Activated naive CD8-positive, alpha-beta T cell (primary cell): ENCODE results near the gene CASP10.

Source experiments
- H3K27ac Mint-ChIP-seq: one replicate; pipeline ENCODE4 v1.8.0; 2021; ENCODE audit warnings: mixed read lengths
- H3K27me3 Mint-ChIP-seq: one replicate; pipeline ENCODE4 v1.8.0; 2021; ENCODE audit warnings: mixed read lengths
- H3K36me3 Mint-ChIP-seq: one replicate; pipeline ENCODE4 v1.8.0; 2021; ENCODE audit warnings: mixed read lengths
- H3K4me1 Mint-ChIP-seq: one replicate; pipeline ENCODE4 v1.8.0; 2021; ENCODE audit warnings: low read depth, mixed read lengths
- H3K4me3 Mint-ChIP-seq: one replicate; pipeline ENCODE4 v1.8.0; 2021; ENCODE audit warnings: mild to moderate bottlenecking, mixed read lengths
- H3K9me3 Mint-ChIP-seq: one replicate; pipeline ENCODE4 v1.8.0; 2021; ENCODE audit warnings: low read depth, mixed read lengths

CASP10 gene

DNA sequence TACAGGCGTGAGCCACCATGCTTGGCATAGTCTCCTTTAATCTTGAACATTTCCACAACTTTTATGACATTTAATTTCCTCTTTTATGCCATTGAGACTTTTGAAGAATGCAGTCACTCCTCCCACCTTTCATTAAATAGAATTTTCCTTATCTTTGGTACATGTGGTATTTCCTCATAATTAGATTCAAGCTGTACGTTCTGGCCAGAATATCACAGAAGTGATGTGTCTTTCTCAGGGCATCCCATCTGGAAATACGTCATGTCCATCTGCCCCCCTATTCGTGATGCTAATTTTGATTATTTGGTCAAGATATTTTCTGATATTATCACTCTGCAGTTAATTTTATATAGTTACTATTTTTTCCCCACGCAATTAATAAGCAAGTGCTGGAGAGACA is 16.9 kb downstream of the CASP10 start:
- Mint-ChIP-seq H3K27ac (peak overlapping the region; percentile 2), H3K36me3 (peaks cover 19% of the 10 kb centered on the region), H3K4me1 (peaks cover 46% of the 10 kb centered on the region)

DNA sequence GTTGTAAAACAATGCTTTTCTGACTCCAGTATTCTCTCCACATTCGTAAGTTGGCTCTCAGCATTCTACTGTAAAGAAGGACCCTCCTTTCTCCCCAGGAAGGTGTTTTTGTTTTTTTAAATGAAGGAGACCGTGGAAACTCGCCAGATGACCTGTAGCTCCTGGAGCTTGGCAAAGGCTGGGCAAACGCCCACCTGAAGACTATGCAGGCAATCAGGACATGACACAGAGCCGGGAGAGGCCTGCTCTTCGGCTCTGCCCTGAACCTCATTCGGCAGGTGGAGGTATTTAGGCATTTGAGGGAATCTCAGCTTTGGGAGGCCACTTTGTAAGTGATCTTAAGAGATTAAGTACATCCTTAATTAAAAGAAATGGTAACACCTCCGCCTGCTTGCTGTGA is 17.4 kb downstream of the CASP10 start:
- Mint-ChIP-seq H3K9me3 (no peaks in the 10 kb centered on the region), H3K4me1 (peaks cover 46% of the 10 kb centered on the region), H3K27me3 (no peaks in the 10 kb centered on the region), H3K27ac (peak overlapping the region; percentile 55), H3K4me3 (no peak overlapping the region), H3K36me3 (peaks cover 19% of the 10 kb centered on the region)

More for the DNA sequence above, 16.9 kb downstream of the CASP10 start:
- no peaks in the 10 kb centered on the region for H3K9me3 Mint-ChIP-seq
- H3K27me3 Mint-ChIP-seq = no peaks in the 10 kb centered on the region
- H3K4me3 Mint-ChIP-seq = no peak overlapping the region

DNA sequence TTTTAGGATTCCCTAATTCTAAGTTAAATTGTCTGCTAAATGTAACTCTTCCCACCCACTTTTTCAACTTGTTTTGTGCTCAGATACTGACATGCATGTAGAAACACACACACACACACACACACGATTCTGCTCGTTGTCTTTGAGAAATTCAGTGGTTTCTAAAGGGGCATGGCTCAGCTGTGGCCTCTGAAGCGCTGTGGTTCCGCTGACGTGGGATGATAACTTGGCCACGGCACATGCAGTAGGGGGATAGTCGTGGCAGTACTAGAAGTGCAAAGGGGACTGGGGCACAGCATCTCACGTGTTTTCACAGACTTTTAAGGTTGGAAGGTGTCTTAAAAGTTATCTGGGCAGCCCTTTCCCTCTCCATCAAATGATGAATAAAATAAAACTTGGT is 18.4 kb downstream of the CASP10 start:
- Mint-ChIP-seq H3K27me3 (no peaks in the 10 kb centered on the region), H3K9me3 (no peaks in the 10 kb centered on the region), H3K4me1 (peaks cover 42% of the 10 kb centered on the region), H3K4me3 (no peak overlapping the region), H3K36me3 (peaks cover 17% of the 10 kb centered on the region), H3K27ac (peak overlapping the region; percentile 30)

DNA sequence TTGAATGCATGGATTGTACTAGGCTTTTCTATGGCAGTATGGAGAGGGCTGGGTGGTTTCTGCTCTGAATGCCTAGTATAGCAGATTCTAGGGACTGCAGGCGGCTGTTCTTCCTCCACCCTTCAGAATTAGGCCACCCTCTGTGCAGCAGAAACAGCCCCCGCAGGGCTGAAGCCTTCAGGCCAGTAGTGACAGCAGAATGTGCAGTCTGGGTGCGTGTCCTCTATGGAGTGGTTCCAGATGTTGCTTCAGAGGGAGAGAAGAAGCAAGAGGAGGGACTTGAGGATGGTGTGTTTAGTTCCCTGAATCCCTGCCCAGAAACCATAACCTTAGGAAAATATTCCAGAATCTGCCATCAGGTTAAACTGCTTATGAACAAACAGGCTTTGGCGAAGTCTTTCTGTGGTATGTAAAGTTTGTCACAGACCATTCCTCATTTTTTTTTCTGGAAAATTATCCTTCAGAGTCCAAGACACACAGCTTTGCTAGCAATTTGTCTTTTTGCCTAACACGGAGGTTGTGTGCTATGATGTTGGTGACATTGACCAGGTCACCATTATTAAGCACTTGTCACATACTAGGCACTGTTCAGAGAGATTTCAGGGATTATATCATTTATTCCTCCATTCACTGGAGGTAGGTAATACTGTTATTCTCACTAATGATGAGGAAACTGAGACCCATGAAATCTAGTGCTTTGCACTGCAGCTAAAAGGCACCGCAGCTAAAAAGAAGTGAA is 21.1 kb downstream of the CASP10 start:
- H3K27ac Mint-ChIP-seq = no peak overlapping the region
- no peaks in the 10 kb centered on the region for H3K27me3 Mint-ChIP-seq
- H3K4me3 Mint-ChIP-seq = no peak overlapping the region
- H3K36me3 Mint-ChIP-seq = peaks cover 10% of the 10 kb centered on the region
- H3K4me1 Mint-ChIP-seq = peaks cover 41% of the 10 kb centered on the region
- H3K9me3 Mint-ChIP-seq = no peaks in the 10 kb centered on the region

DNA sequence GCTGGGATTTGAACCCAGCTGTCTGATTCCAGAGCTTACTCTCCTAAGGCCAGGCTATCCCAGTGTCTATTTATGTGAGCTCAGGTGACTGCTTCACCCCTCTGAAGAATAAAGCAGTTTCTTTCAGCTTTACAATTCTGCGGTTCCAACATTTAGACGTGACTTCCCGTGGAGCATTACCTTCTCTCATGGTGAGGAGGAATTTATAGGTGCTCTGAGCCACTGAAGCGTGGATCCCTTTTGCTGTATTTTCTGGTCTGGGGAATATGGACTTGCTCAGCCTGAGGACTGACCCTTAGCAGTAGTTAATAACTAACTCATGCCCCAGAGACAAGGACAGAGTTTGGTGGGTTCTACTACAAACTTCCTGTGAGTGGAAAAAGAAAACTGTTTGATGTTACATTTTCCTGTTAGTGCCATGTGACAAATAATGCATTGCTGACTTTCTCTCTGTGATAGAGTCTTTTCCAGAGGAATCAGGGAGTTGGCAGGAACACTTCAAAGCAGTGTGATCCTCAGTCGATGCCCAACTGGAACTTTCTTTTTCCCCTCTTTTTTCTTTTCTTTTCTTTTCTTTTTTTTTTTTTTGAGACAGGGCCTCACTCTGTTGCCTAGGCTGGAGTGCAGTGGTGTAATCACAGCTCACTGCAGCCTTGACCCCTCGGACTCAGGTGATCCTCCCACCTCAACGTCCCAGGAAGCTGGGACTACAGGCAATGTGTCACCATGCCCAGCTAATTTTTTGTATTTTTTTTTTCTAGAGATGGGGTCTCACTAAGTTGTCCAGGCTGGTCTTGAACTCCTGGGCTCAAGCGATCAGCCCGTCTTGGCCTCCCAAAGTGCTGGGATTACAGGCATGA is 21.9 kb downstream of the CASP10 start:
- no peaks in the 10 kb centered on the region for H3K9me3 Mint-ChIP-seq
- H3K27ac Mint-ChIP-seq = peak overlapping the region; percentile 22
- H3K4me1 Mint-ChIP-seq = peaks cover 48% of the 10 kb centered on the region
- H3K4me3 Mint-ChIP-seq = no peak overlapping the region
- H3K27me3 Mint-ChIP-seq = no peaks in the 10 kb centered on the region
- peaks cover 14% of the 10 kb centered on the region for H3K36me3 Mint-ChIP-seq

DNA sequence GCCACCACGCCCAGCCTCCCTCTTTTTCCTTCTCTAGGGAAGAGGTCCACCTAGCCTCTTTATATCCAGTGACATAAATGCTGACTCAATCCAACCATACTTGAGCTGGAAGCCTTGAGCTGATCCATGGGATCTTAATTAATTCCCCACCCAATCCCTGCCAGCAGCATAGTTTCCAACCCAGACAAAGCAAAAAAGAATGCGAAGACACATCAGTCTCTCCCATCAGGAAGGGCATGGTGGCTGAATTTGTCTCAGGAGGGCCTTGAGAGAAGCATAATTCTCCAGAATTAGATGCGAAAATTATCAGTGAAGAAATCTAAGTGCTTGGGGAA is 22.5 kb downstream of the CASP10 start:
- peaks cover 17% of the 10 kb centered on the region for H3K36me3 Mint-ChIP-seq
- H3K4me3 Mint-ChIP-seq = no peak overlapping the region
- H3K9me3 Mint-ChIP-seq = no peaks in the 10 kb centered on the region
- H3K27ac Mint-ChIP-seq = peak overlapping the region; percentile 34
- H3K4me1 Mint-ChIP-seq = peaks cover 45% of the 10 kb centered on the region
- H3K27me3 Mint-ChIP-seq = no peaks in the 10 kb centered on the region

DNA sequence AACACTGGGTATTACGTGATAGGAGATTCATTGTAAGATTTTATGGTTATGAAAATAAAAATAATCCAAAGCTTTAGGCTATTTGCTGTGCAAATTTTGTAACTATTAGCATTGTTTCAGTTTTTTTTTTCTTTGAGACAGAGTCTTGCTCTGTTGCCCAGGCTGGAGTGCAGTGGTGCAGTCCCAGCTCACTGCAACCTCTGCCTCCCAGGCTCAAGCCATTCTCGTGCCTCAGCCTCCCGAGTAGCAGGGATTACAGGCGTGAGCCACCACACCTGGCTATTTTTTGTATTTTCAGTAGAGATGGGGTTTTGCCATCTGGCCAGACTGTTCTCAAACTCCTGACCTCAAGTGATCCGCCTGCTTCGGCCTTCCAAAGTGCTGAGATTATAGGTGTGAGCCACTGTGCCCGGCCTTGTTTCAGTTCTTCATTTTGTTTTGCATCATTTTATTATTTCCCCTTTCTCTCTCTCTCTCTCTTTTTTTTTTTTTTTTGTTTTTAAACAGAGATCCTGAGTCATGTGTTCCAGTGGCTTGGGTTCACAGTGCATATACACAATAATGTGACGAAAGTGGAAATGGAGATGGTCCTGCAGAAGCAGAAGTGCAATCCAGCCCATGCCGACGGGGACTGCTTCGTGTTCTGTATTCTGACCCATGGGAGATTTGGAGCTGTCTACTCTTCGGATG is 25.8 kb downstream of the CASP10 start:
- H3K4me3 Mint-ChIP-seq = no peak overlapping the region
- H3K27me3 Mint-ChIP-seq = no peaks in the 10 kb centered on the region
- H3K36me3 Mint-ChIP-seq = peaks cover 20% of the 10 kb centered on the region
- peaks cover 37% of the 10 kb centered on the region for H3K4me1 Mint-ChIP-seq
- no peaks in the 10 kb centered on the region for H3K9me3 Mint-ChIP-seq
- H3K27ac Mint-ChIP-seq = peak overlapping the region; percentile 58

DNA sequence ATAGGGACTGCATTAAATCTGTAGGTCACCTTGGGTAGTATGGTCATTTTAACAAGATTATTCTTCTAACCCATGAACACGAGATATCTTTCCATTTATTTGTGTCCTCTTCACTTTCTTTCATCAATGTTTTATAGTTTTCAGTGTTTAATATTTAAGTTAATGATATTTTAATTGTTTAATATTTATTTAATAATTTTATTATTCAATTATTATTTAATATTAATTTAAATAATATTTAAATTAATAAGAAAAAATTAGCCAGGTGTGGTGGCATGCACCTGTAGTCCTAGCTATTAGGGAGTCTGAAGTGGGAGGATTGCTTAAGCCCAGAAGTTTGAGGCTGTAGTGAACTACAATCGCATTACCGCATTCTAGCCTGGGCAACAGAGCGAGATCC is 33.0 kb downstream of the CASP10 start:
- no peaks in the 10 kb centered on the region for H3K27me3 Mint-ChIP-seq
- peaks cover 33% of the 10 kb centered on the region for H3K4me1 Mint-ChIP-seq
- H3K9me3 Mint-ChIP-seq = no peaks in the 10 kb centered on the region
- no peak overlapping the region for H3K27ac Mint-ChIP-seq
- H3K4me3 Mint-ChIP-seq = no peak overlapping the region
- H3K36me3 Mint-ChIP-seq = peaks cover 8% of the 10 kb centered on the region

DNA sequence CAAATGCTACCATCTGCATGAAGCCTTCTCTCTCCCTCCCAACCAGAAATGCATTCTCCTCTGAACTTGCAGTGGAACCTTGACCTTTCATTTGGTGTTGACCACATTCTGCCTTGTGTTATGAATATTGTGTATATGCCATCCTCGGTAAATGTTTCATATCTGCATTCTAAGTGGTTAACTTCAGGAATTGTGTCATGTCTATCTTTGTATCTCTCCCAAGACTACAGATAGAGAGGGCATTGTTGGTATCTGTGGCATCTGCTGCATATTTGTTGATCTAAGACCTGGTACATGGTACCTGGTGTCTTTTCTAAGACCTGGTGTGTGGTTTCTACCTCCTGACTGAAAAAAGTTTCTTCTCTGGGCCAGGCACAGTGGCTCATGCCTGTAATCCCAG is 34.0 kb downstream of the CASP10 start:
- Mint-ChIP-seq H3K27me3 (no peaks in the 10 kb centered on the region), H3K4me3 (no peak overlapping the region), H3K4me1 (peaks cover 43% of the 10 kb centered on the region), H3K9me3 (no peaks in the 10 kb centered on the region), H3K27ac (peak overlapping the region; percentile 2), H3K36me3 (peaks cover 3% of the 10 kb centered on the region)

DNA sequence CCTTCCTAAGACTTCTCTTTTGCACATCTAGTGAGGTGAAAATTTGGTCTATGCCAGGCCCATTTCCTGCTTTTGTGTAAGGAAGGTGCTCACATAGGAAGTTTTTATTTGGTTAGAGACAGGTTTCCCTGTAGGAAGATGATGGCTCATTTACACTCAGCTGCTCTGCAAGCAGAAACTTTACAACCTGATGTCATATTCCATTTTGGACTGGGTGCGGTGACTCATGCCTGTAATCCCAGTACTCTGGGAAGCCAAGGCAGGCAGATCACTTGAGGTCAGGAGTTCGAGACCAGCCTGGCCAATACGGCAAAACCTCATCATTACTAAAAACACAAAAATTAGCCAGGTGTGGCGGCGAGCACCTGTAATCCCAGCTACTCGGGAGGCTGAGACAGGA is 35.8 kb downstream of the CASP10 start:
- no peaks in the 10 kb centered on the region for H3K9me3 Mint-ChIP-seq
- peak overlapping the region; percentile 30 for H3K27ac Mint-ChIP-seq
- no peak overlapping the region for H3K4me3 Mint-ChIP-seq
- H3K27me3 Mint-ChIP-seq = no peaks in the 10 kb centered on the region
- peaks cover 5% of the 10 kb centered on the region for H3K36me3 Mint-ChIP-seq
- peaks cover 53% of the 10 kb centered on the region for H3K4me1 Mint-ChIP-seq

DNA sequence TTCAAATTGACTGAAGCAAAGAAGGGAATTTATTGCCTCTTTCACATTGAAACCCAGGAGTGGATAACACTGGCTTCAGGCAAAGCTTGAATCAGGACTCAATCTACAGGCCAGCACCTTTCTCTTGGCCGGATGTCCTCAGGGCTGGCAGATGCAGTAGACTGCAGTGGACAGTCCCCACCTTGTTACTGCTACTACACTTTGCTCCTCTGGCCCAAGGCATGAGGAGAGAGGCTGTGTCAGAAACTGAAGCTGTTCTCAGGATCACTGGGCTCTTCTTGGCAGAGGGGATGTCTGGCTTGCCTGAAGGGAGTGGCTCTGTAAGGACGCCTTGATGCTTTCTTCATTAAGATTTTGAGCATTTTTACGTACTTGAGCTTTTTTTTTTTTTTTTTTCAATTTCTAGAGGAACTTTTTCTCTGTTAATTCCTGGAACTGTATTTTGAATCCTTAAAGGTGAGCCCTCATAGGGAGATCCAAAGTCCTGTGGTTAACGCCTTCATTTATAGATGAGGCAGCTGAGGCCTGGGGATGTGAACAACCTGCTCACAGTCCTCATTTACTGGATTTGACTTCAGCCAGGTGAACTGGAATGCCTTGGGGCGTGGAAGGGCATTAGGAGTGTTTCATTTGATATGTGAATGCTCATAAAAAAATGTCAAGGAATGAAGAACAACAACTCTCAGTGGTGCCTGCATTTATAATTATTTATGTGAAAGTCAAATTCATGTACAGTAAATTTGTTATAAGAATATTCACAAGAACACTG is 36.6 kb downstream of the CASP10 start:
- Mint-ChIP-seq H3K4me1 (peaks cover 55% of the 10 kb centered on the region), H3K9me3 (no peaks in the 10 kb centered on the region), H3K27ac (peak overlapping the region; percentile 84), H3K4me3 (no peak overlapping the region), H3K27me3 (no peaks in the 10 kb centered on the region), H3K36me3 (peaks cover 5% of the 10 kb centered on the region)

DNA sequence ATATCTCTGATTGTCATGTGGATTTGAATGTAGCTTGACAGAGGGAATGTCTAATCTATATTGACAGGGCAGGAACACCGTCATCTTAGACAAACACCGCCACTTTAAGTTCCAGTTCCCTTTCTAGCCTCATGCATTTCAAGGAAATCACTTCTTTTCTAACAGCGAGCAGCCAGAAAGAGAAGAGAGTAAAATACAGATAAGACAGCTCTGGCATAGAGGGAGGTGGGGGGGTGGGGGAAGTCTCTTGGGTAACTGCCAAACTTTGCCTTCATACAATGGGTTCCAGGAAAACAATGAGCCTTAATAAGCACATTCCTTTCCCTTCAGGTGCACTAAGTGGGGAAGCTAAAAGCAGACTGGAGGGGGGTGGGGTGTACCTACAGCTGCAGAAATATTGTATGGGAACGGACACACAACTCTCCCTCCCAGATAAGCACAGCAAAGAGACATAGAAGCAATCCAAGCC is 37.2 kb downstream of the CASP10 start:
- Mint-ChIP-seq H3K9me3 (no peaks in the 10 kb centered on the region), H3K36me3 (peaks cover 5% of the 10 kb centered on the region), H3K27ac (peak overlapping the region; percentile 84), H3K4me3 (no peak overlapping the region), H3K4me1 (peaks cover 59% of the 10 kb centered on the region), H3K27me3 (no peaks in the 10 kb centered on the region)

DNA sequence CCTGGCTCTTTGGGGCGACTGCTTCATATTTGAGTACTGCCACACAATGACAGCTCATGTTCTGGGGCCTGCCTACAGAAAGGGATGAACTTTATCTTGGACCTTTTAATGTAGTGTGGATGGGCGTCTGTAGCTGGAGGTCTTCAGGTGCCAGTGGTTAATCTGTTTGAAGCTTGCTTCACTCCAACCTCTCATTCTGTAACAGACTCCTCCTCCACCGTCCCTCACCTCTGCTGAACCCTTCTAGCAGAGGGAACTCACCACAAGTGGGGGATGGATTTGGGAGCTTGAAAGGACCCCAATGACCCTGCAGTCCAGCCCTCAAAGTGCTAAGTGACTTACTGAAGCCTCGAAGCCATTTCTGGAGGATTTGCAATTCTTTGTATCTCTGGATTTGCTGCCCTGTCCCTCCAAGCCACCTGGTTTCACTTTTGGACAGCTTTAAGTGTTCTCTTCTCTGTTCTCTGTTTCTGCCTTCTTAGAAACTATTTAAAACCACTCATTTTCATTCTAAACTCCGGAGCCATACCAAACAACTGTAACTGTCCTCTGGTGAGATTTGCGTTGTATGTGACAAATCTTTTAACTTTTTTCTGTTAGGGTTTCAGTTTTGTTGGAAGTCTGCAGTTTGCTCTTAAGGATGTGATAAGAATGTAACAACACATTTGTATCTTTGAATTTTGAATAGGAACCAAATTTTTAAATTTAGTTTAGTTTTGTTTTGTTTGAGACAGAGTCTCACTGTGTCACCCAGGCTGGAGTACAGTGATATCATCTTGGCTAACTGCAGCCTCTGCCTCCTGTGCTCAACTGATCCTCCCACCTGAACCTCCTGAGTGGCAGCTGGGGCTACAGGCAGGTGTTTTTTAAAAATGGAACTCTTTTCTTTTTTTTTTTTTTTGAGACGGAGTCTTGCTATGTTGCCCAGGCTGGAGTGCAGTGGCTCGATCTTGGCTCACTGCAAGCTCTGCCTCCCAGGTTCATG is 40.4 kb downstream of the CASP10 start:
- Mint-ChIP-seq H3K36me3 (peaks cover 2% of the 10 kb centered on the region), H3K4me3 (no peak overlapping the region), H3K4me1 (peaks cover 55% of the 10 kb centered on the region), H3K27ac (peak overlapping the region; percentile 67), H3K9me3 (no peaks in the 10 kb centered on the region), H3K27me3 (no peaks in the 10 kb centered on the region)
